ENCODE data around the gene ITGA4.

GRCh38 chr2:181520253-181520652, 63.1 kb downstream of the ITGA4 start:
- TF ChIP-seq POLR2A (IDR thresholded peaks at IDR 0.05): no peak
- TF ChIP-seq CTCF (IDR thresholded peaks at IDR 0.05): no peak

Data from Peyer's patch (tissue), 4 donors.